Breast epithelium (tissue), 3 donors: ENCODE results near the gene PLXNC1.

Experiments
- CTCF ChIP-seq, 3 donors: fragments of 450-650 bp; IDR thresholded peaks; one replicate each; pipeline ENCODE4 v1.5.1; 2016 to 2017; ENCODE audit warnings: antibody characterized with exemption in 3 of 3, mild to moderate bottlenecking in 3 of 3, moderate library complexity in 3 of 3
- POLR2A ChIP-seq: fragments of 450-650 bp; IDR thresholded peaks from one replicate; pipeline ENCODE4 v1.6.1; 2016; ENCODE audit warnings: antibody characterized with exemption, mild to moderate bottlenecking, moderate library complexity
- POLR2AphosphoS5 ChIP-seq, 3 donors: sonication (generic); formaldehyde crosslinking; IDR thresholded peaks; one replicate each; pipeline ENCODE4 v1.6.1; 2017; ENCODE audit warnings: antibody characterized with exemption in 3 of 3

GRCh38 chr12:94244165-94245133, 96.1 kb downstream of the PLXNC1 start:
- TF ChIP-seq POLR2A (no peak), CTCF (IDR thresholded peaks at IDR 0.05) (no peak), POLR2AphosphoS5 (IDR thresholded peaks at IDR 0.05) (no peak)
